MM.1S (cell line): ENCODE results near the gene ARHGAP42.

Source experiments
- DNase-seq: peaks from one replicate; pipeline ENCODE4 v3.0.0-alpha.2; 2015
- H2AFZ ChIP-seq: fragments of 300-600 bp; sonication (generic); 2 replicates; pipeline ENCODE4 v1.6.0; 2016; ENCODE audit warnings: antibody characterized with exemption, low read length
- H3F3A ChIP-seq: fragments of 300-600 bp; sonication (generic); 2 replicates; pipeline ENCODE4 v1.6.1; 2016; ENCODE audit warnings: mild to moderate bottlenecking, antibody characterized with exemption, low read length, moderate library complexity, mixed read lengths; ENCODE audit not compliant: insufficient read depth
- H3K27ac ChIP-seq: fragments of 300-600 bp; sonication (generic); 2 replicates; pipeline ENCODE4 v1.5.1; 2016; ENCODE audit warnings: mild to moderate bottlenecking, low read length
- H3K27me3 ChIP-seq: fragments of 300-600 bp; sonication (generic); replicated peaks from 2 replicates; pipeline ENCODE4 v1.6.0; 2016; ENCODE audit warnings: low read length; ENCODE audit not compliant: insufficient read depth
- H3K36me3 ChIP-seq: fragments of 300-600 bp; sonication (generic); replicated peaks from 2 replicates; pipeline ENCODE4 v1.6.1; 2016; ENCODE audit warnings: mild to moderate bottlenecking, low read length, mixed read lengths; ENCODE audit not compliant: insufficient read depth
- H3K4me1 ChIP-seq: fragments of 300-600 bp; sonication (generic); 2 replicates; pipeline ENCODE4 v1.6.1; 2016; ENCODE audit warnings: low read length, mixed read lengths
- H3K4me2 ChIP-seq: fragments of 300-600 bp; sonication (generic); 2 replicates; pipeline ENCODE4 v1.6.0; 2016; ENCODE audit warnings: low read depth, low read length
- H3K4me3 ChIP-seq: fragments of 300-600 bp; sonication (generic); 2 replicates; pipeline ENCODE4 v1.5.1; 2016; ENCODE audit warnings: low read length, mixed read lengths
- H3K79me2 ChIP-seq: fragments of 300-600 bp; sonication (generic); 2 replicates; pipeline ENCODE4 v1.6.1; 2016; ENCODE audit warnings: mixed run types, low read length, mixed read lengths
- H3K9ac ChIP-seq: fragments of 300-600 bp; sonication (generic); 2 replicates; pipeline ENCODE4 v1.6.1; 2016; ENCODE audit warnings: low read length, mixed read lengths
- H3K9me2 ChIP-seq: fragments of 300-600 bp; sonication (generic); replicated peaks from 2 replicates; pipeline ENCODE4 v1.6.1; 2016; ENCODE audit warnings: mild to moderate bottlenecking, low read length, mixed read lengths; ENCODE audit not compliant: insufficient read depth
- H3K9me3 ChIP-seq: fragments of 300-600 bp; sonication (generic); replicated peaks from 2 replicates; pipeline ENCODE4 v1.6.1; 2016; ENCODE audit warnings: mild to moderate bottlenecking, low read length, mixed read lengths; ENCODE audit not compliant: insufficient read depth
- H4K20me1 ChIP-seq: fragments of 300-600 bp; sonication (generic); 2 replicates; pipeline ENCODE4 v1.6.1; 2016; ENCODE audit warnings: mild to moderate bottlenecking, low read length, moderate library complexity, mixed read lengths; ENCODE audit not compliant: insufficient read depth
- CTCF ChIP-seq: fragments of 300-600 bp; sonication (generic); IDR thresholded peaks from 2 replicates; pipeline ENCODE4 v1.5.1; 2016; ENCODE audit warnings: antibody characterized with exemption, low read length, mixed read lengths
- EZH2 ChIP-seq: fragments of 300-600 bp; sonication (generic); optimal IDR thresholded peaks from 2 replicates; pipeline ENCODE3; 2017; ENCODE audit warnings: low read depth, mild to moderate bottlenecking, antibody characterized with exemption, low read length, mixed read lengths
- EZH2phosphoT487 ChIP-seq: fragments of 300-600 bp; sonication (generic); IDR thresholded peaks from 2 replicates; pipeline ENCODE4 v1.6.1; 2018; ENCODE audit warnings: antibody characterized with exemption, low read length

Gene ARHGAP42

DNA sequence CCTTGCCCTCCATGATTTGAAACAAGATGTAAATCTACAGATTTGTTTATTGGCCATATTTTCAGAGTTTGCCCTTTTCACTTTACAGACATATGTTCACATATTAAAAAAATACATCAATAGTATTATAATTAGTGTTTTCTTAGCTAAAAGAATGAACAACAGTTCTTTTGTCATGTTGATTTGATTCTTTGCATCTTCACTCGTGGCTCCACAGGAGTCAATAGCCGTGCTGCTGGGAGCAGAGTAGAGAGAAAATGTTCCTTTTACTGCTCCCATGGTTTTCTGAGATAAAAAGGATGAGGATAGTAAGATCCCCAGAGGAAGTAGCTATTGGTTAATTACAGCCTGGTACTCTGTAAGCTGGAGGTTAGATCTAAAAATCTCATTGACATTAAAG, 291.4 kb downstream of the ARHGAP42 start:
- H3K79me2 ChIP-seq, result no peaks in the 10 kb centered on the region
- TF ChIP-seq CTCF (no peak), EZH2 (no peak), EZH2phosphoT487 (no peak)
- no peaks in the 10 kb centered on the region for H3K36me3 ChIP-seq

GRCh38 chr11:100978939-100979338, 291.9 kb downstream of the ARHGAP42 start:
- Histone ChIP-seq H2AFZ (no peak overlapping the region), H3F3A (no peaks in the 10 kb centered on the region), H3K36me3 (no peaks in the 10 kb centered on the region), H4K20me1 (no peaks in the 10 kb centered on the region), H3K79me2 (no peaks in the 10 kb centered on the region), H3K9me2 (no peaks in the 10 kb centered on the region), H3K9me3 (no peaks in the 10 kb centered on the region), H3K27me3 (no peaks in the 10 kb centered on the region), H3K9ac (no peak overlapping the region), H3K27ac (no peak overlapping the region), H3K4me1 (no peaks in the 10 kb centered on the region), H3K4me2 (no peak overlapping the region), H3K4me3 (no peak overlapping the region)
- TF ChIP-seq CTCF (no peak), EZH2phosphoT487 (no peak), EZH2 (no peak)
- DNase-seq, result no peak

More for the DNA sequence above, 291.4 kb downstream of the ARHGAP42 start:
- Histone ChIP-seq H3K4me2 (no peak overlapping the region), H3K9me2 (no peaks in the 10 kb centered on the region), H3F3A (no peaks in the 10 kb centered on the region), H3K4me3 (no peak overlapping the region), H2AFZ (no peak overlapping the region), H4K20me1 (no peaks in the 10 kb centered on the region), H3K4me1 (no peaks in the 10 kb centered on the region), H3K9ac (no peak overlapping the region), H3K9me3 (no peaks in the 10 kb centered on the region), H3K27ac (no peak overlapping the region), H3K27me3 (no peaks in the 10 kb centered on the region)
- no peak for DNase-seq

DNA sequence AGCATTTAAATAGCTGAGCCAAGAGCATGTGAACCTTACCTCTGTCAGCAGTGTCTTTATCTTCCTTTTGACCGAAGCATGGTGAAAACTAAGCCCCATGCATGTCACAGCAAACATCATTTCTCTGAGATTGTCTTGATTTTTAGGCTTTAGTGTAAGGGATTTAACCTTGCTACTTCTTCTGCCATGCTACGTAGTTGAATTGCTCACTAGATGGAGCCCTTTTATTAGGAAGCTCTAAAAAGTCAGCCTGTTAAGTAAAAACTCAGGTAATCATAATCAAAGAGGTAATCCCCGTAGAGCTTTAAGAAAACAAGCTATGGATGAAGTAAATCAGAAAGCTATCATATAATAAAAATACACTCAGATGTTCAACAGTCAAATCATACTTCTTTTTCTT, 293.1 kb downstream of the ARHGAP42 start:
- Histone ChIP-seq H3K27me3 (no peaks in the 10 kb centered on the region), H3K27ac (no peak overlapping the region), H3K36me3 (no peaks in the 10 kb centered on the region), H3K4me3 (no peak overlapping the region), H3K9me2 (no peaks in the 10 kb centered on the region), H4K20me1 (no peaks in the 10 kb centered on the region), H3K4me2 (no peak overlapping the region), H3K79me2 (no peaks in the 10 kb centered on the region), H3K4me1 (no peaks in the 10 kb centered on the region), H3K9ac (no peak overlapping the region), H3K9me3 (no peaks in the 10 kb centered on the region), H2AFZ (no peak overlapping the region), H3F3A (no peaks in the 10 kb centered on the region)
- no peak for DNase-seq
- TF ChIP-seq CTCF (peak; percentile 21), EZH2phosphoT487 (no peak)
